HG03521 (cell line): ENCODE results near the gene ZBTB16.

Experiments used
- ATAC-seq: cut with Tn5 transposase; IDR thresholded peaks from one replicate; pipeline ENCODE4 v1.9.1; 2021; ENCODE audit warnings: mild to moderate bottlenecking, moderate library complexity; ENCODE audit not compliant: unreplicated experiment

The ZBTB16 gene

GRCh38 chr11:114059278-114059983, at the start of gene ZBTB16:
TSS of gene ZBTB16 (plus strand) at chr11:114059711. CDS start at chr11:114063301, 3,590 bp downstream.
- no peak for ATAC-seq

- ATAC-seq = no peak
These were observed 48.6 kb upstream of the ZBTB16 start for GRCh38 chr11:114010931-114011330.

GRCh38 chr11:114011443-114011842, 48.1 kb upstream of the ZBTB16 start:
- ATAC-seq = no peak

GRCh38 chr11:114015117-114015516, 44.4 kb upstream of the ZBTB16 start:
- no peak for ATAC-seq

GRCh38 chr11:114016986-114017385, 42.5 kb upstream of the ZBTB16 start:
- ATAC-seq = no peak

- ATAC-seq = no peak
These were observed 41.8 kb upstream of the ZBTB16 start for GRCh38 chr11:114017723-114018122.

- ATAC-seq = no peak
These were observed 40.5 kb upstream of the ZBTB16 start for GRCh38 chr11:114019046-114019445.

GRCh38 chr11:114019574-114019973, 39.9 kb upstream of the ZBTB16 start:
- ATAC-seq = no peak

GRCh38 chr11:114025329-114025907, 34.1 kb upstream of the ZBTB16 start:
- ATAC-seq = no peak

GRCh38 chr11:114026355-114026754, 33.2 kb upstream of the ZBTB16 start:
- ATAC-seq = no peak

- ATAC-seq = no peak
These were observed 32.1 kb upstream of the ZBTB16 start for GRCh38 chr11:114027391-114027790.

GRCh38 chr11:114027926-114028325, 31.6 kb upstream of the ZBTB16 start:
- no peak for ATAC-seq

GRCh38 chr11:114031246-114031966, 28.1 kb upstream of the ZBTB16 start:
- no peak for ATAC-seq

- no peak for ATAC-seq
These were observed 27.6 kb upstream of the ZBTB16 start for GRCh38 chr11:114031967-114032320.

GRCh38 chr11:114033066-114033465, 26.4 kb upstream of the ZBTB16 start:
- no peak for ATAC-seq

GRCh38 chr11:114033572-114033971, 25.9 kb upstream of the ZBTB16 start:
- no peak for ATAC-seq

GRCh38 chr11:114034956-114035355, 24.6 kb upstream of the ZBTB16 start:
- ATAC-seq = no peak

- no peak for ATAC-seq
These were observed 23.2 kb upstream of the ZBTB16 start for GRCh38 chr11:114036147-114036811.

GRCh38 chr11:114036958-114037357, 22.6 kb upstream of the ZBTB16 start:
- no peak for ATAC-seq

GRCh38 chr11:114039551-114039950, 20.0 kb upstream of the ZBTB16 start:
- no peak for ATAC-seq

GRCh38 chr11:114040706-114041211, 18.8 kb upstream of the ZBTB16 start:
- no peak for ATAC-seq
